ENCODE data around the gene C16orf96.

Gene C16orf96

DNA sequence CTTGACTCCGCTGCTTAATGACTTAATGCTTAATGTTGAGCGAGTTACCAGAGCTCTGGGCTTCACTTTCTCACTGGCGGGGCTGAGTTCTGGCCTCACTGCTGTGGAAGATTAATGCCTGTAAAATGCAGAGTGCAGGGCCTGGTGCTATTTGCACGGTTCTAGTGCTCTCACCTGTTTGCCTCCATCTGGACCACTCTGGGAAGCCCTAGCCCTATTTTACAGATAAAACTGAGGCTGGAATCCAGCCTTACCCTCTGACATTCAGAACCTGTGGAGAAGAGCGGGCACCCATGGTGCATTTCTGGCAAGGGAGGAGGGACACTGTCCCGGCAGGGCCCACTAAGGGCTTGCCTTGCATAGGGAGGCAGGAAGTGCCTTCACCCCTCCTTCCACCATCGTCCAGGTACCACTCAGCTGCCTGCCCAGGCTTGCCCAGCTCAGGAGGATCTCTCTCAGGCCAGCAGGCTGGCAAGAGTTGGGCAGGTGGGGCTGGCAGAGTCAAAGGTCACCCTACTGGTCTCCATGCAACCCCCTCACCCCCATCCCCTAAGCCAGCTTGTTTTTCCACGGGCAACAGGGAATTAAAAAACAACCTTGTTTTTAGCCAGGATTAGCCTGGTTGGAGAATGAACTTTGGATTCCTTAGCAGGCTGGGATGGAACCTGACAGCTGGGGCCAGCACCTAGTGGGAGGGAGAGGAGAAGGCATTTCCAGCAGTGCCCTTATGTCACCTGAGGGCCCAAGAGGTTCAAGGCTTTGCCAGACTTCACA lies 62.7 kb downstream of the C16orf96 start:
- FAIRE-seq: no peak

DNA sequence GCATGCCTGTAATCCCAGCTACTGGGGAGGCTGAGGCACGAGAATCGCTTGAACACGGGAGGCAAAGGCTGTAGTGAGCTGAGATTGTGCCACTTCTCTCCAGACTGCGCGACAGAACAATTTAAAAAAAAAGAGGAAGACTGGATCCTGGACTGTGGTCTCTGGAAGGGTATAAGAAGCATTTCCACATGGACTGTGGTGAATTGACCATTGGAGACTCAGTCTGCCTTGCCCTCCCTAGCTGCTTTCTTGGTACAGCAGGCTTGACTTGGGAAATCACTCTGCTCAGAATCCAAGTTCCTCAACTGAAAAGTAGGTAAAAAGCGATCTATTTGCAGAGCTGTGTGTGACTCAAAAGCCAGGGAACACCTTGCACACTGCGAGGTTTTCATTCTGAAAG lies 67.5 kb downstream of the C16orf96 start:
- no peak for FAIRE-seq

DNA sequence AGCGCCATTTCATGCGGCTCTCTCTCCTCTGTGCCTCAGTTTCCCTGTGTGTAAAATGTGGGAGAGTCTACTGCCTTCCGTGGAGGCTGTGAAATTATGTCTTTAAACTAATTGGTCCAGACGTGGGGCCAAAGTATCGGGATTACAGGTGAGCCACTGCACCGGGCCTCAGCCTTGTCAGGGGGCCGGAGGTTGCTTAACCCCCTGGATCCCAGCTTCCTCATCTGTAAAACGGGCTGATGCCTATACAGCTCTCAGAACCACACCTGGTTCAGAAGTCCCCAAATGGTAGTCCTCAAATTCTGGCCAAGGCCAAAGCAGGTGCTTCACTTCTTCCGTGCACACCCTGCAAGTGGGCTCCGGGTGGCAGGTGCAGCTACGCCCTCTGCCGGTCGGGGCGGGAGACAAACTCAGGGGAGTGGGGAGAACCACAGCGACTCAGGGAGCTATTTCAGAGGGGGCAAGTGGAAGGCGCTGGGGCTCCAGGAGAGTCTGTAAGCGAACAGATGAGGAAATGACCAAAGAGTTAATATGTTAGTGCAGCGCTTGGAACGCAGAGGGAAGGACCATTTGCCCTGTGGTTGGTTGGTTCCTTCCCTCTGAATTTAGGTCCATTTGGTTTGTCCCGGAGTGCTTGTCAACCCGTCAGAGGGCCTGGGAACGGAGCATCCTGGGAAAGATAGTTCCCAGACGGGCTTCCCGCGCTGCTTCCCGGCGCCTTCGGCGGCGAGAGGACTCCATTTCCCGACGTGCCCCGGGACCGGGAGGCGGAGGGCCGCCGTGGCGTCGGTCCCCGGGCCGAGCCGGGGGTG lies 68.1 kb downstream of the C16orf96 start, which contains the start of gene MGRN1:
TSS of gene MGRN1 (plus strand) at position 812 of the 812 bp plus-strand sequence. CDS start 135 bp downstream, outside the sequence.
- no peak for FAIRE-seq

- FAIRE-seq: no peak
These were observed 68.9 kb downstream of the C16orf96 start for GRCh38 chr16:4624827-4625559.

- FAIRE-seq: no peak
These were observed 69.5 kb downstream of the C16orf96 start for GRCh38 chr16:4625560-4626159.

GRCh38 chr16:4626396-4626795 lies 70.3 kb downstream of the C16orf96 start:
- no peak for FAIRE-seq

GRCh38 chr16:4628283-4628682 lies 72.1 kb downstream of the C16orf96 start:
- FAIRE-seq: no peak

DNA sequence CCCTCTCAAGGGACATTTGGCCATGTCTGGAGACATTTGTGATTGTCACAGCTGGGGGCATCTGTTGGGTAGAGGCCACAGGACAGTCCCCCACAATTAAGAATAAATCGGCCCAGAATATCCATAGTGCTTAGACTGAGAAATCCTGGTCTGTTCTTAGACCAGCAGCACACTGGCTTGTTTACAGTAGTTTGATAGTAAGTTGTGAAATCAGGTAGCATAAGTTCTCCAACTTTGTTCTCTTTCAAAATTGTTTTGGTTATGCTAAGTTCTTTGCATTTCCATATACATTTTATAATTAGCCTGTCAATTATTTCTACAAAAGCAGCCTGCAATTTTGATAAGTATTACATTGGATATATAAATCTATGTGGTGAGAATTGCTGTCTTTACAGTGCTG lies 75.3 kb downstream of the C16orf96 start:
- FAIRE-seq: no peak

- FAIRE-seq: no peak
These were observed 77.9 kb downstream of the C16orf96 start for GRCh38 chr16:4633910-4634635.

DNA sequence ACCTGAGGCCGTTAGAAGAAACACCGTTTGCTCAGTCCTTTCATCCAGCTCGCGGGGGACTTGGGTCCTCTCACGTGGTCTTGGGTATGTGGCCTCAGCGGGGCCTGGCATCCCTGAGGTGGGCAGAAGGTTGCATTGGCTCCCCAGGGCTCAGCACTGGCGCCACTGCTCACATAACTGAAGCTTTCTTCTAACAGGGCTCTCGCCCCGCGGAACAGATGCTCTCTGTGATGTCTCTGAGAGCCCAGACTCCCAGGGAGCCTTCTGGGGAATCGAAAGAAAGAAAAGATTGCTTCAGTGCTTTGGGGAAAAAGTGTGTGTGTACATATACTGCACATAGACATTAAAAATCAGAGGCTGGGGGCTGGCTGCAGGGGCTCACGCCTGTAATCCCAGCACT lies 78.6 kb downstream of the C16orf96 start:
- FAIRE-seq: no peak

DNA sequence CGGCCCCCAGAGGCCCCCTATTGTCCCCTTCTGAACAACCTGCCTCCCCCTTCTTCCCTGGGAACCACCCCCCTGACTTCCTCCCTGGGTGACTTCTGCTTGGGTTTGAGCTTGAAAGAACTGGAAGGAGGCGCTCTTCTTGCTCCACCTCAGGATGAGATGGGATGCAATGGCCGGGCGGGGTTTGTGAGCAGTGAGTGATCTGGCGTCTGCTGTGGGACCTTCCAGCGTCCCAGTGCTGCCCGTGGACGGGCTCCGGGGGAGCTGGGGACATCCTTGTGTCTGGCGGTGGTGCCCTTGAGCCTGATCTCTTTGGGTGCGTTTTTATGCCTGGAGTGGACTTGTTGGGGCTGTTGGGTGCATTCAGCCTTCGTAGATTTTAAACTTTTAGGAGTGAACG lies 80.1 kb downstream of the C16orf96 start:
- no peak for FAIRE-seq

- no peak for FAIRE-seq
These were observed 81.5 kb downstream of the C16orf96 start for GRCh38 chr16:4637501-4638166.

- no peak for FAIRE-seq
These were observed 83.9 kb downstream of the C16orf96 start for GRCh38 chr16:4639899-4640509.

DNA sequence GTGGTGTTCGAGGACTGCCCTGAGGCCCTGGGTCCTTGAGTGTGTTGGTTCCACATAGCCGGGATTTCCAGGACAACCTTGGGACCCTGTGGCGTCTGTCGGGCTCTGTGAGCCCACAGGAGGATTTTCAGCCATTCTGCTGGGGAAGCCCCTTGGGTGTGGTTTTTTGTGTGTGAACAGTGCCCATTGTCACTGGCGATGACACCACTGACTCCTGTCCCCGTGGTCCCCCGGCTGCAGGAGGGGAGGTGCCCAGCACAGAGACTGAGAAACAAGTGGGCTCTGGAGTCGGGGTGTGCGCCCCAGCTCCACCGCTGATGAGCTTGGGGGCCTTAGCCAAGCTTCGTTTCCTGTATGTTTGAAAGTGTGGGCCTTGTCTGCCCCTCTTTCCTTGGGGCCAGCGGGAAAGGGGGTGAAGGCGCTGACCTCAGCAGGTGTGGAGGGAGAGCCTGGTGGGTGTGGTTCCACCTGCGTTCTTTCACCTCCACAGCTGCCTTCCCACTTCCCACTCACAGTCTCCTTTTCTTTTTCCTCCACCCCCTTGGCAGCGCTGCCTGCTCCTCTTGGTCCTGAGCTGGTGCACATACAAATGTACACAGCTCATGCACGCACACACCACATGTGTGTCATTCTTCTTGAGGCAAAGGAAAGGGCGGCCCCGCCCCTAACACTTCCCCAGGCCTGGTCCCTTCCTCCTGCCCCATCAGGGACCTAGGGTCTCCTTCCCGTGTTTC lies 84.6 kb downstream of the C16orf96 start:
- no peak for FAIRE-seq

GRCh38 chr16:4641306-4641687 lies 85.2 kb downstream of the C16orf96 start:
- FAIRE-seq: no peak

- no peak for FAIRE-seq
These were observed 85.8 kb downstream of the C16orf96 start for GRCh38 chr16:4641895-4642294.

GRCh38 chr16:4646773-4647643 lies 90.9 kb downstream of the C16orf96 start:
- no peak for FAIRE-seq

- no peak for FAIRE-seq
These were observed 91.5 kb downstream of the C16orf96 start for GRCh38 chr16:4647644-4647980.

DNA sequence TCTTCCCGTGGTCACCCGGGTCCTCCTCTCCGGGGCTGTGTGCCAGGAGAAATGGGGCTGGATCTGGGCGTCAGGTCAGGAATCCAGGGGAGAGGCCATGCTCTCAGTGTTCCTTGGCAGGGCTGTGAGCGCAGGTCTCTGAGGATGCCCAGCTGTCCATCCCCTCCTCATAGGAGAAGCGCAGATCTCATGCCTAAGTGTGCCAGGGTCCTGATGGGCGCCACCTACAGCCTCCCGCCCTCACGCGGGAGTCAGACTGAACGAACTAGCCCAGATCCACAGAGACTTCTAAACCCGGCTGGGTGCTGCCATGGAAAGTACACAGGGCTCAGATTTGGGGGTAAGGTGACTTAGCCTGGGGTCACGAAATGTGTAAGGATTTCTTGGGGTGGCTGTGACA lies 92.8 kb downstream of the C16orf96 start:
- FAIRE-seq: no peak

Data from colon (tissue), 2 donors.